ENCODE results near the gene GRIN2A. TPM values are rescaled to one million over a fixed set of nuclear protein-coding genes. Genes with fewer than 3 reads are reported as not detected.

GRIN2A gene
- total RNA-seq, 1 donor from 2014 or later, result not detected

GRCh38 chr16:10031955-10032354 lies 150.3 kb downstream of the GRIN2A start:
- Mint-ChIP-seq H3K4me1 (ENCODE audit: low read depth) (no peaks in the 10 kb centered on the region), H3K9me3 (ENCODE audit: low read depth) (peaks cover 9% of the 10 kb centered on the region), H3K36me3 (ENCODE audit: low read depth) (no peaks in the 10 kb centered on the region), H3K27me3 (ENCODE audit: low read depth) (no peaks in the 10 kb centered on the region), H3K4me3 (ENCODE audit: unreplicated experiment) (no peak overlapping the region), H3K27ac (ENCODE audit: unreplicated experiment) (no peak overlapping the region)
- TF ChIP-seq CTCF (IDR thresholded peaks at IDR 0.05), result no peak
- no peak for DNase-seq (ENCODE audit: low spot score)

- peaks cover 9% of the 10 kb centered on the region for H3K9me3 Mint-ChIP-seq (ENCODE audit: low read depth)
- H3K27me3 Mint-ChIP-seq (ENCODE audit: low read depth), result no peaks in the 10 kb centered on the region
- no peak for TF ChIP-seq CTCF (IDR thresholded peaks at IDR 0.05)
- no peak overlapping the region for H3K4me3 Mint-ChIP-seq (ENCODE audit: unreplicated experiment)
- H3K4me1 Mint-ChIP-seq (ENCODE audit: low read depth), result no peaks in the 10 kb centered on the region
- no peak overlapping the region for H3K27ac Mint-ChIP-seq (ENCODE audit: unreplicated experiment)
- H3K36me3 Mint-ChIP-seq (ENCODE audit: low read depth), result no peaks in the 10 kb centered on the region
- no peak for DNase-seq (ENCODE audit: low spot score)
Measured at GRCh38 chr16:10031473-10031872, 150.8 kb downstream of the GRIN2A start.

GRCh38 chr16:10028644-10029043 lies 153.6 kb downstream of the GRIN2A start:
- no peak overlapping the region for H3K4me3 Mint-ChIP-seq (ENCODE audit: unreplicated experiment)
- DNase-seq (ENCODE audit: low spot score), result no peak
- no peak for TF ChIP-seq CTCF (IDR thresholded peaks at IDR 0.05)
- H3K27ac Mint-ChIP-seq (ENCODE audit: unreplicated experiment), result no peak overlapping the region
- H3K36me3 Mint-ChIP-seq (ENCODE audit: low read depth), result no peaks in the 10 kb centered on the region
- no peaks in the 10 kb centered on the region for H3K4me1 Mint-ChIP-seq (ENCODE audit: low read depth)
- H3K9me3 Mint-ChIP-seq (ENCODE audit: low read depth), result no peaks in the 10 kb centered on the region
- H3K27me3 Mint-ChIP-seq (ENCODE audit: low read depth), result no peaks in the 10 kb centered on the region

- Mint-ChIP-seq H3K27ac (ENCODE audit: unreplicated experiment) (no peak overlapping the region), H3K9me3 (ENCODE audit: low read depth) (no peaks in the 10 kb centered on the region), H3K36me3 (ENCODE audit: low read depth) (no peaks in the 10 kb centered on the region), H3K27me3 (ENCODE audit: low read depth) (no peaks in the 10 kb centered on the region), H3K4me1 (ENCODE audit: low read depth) (no peaks in the 10 kb centered on the region), H3K4me3 (ENCODE audit: unreplicated experiment) (no peak overlapping the region)
- DNase-seq (ENCODE audit: low spot score), result no peak
- no peak for TF ChIP-seq CTCF (IDR thresholded peaks at IDR 0.05)
Measured at GRCh38 chr16:10027553-10027952, 154.7 kb downstream of the GRIN2A start.

GRCh38 chr16:10026593-10026992 lies 155.6 kb downstream of the GRIN2A start:
- TF ChIP-seq CTCF (IDR thresholded peaks at IDR 0.05), result no peak
- Mint-ChIP-seq H3K27ac (ENCODE audit: unreplicated experiment) (no peak overlapping the region), H3K4me1 (ENCODE audit: low read depth) (no peaks in the 10 kb centered on the region), H3K36me3 (ENCODE audit: low read depth) (no peaks in the 10 kb centered on the region), H3K4me3 (ENCODE audit: unreplicated experiment) (no peak overlapping the region), H3K9me3 (ENCODE audit: low read depth) (no peaks in the 10 kb centered on the region), H3K27me3 (ENCODE audit: low read depth) (no peaks in the 10 kb centered on the region)
- no peak for DNase-seq (ENCODE audit: low spot score)

All from chondrocyte (in vitro differentiated cells).